ENCODE results near the gene DENND1A.

DENND1A gene

GRCh38 chr9:123509646-123510045 lies 420.3 kb downstream of the DENND1A start:
- no peak overlapping the region for H3K9ac ChIP-seq (ENCODE audit: low read length)
- no peak overlapping the region for H3K27ac ChIP-seq (ENCODE audit: low read depth, low read length)
- no peaks in the 10 kb centered on the region for H3K36me3 ChIP-seq (ENCODE audit: low read length)
- no peaks in the 10 kb centered on the region for H3K9me2 ChIP-seq (replicated peaks; ENCODE audit: insufficient read depth, low read length)
- no peak overlapping the region for H3K4me2 ChIP-seq (ENCODE audit: low read depth, low read length, poor library complexity, severe bottlenecking)
- no peaks in the 10 kb centered on the region for H3F3A ChIP-seq (ENCODE audit: insufficient read depth)
- no peaks in the 10 kb centered on the region for H3K9me3 ChIP-seq (ENCODE audit: insufficient read depth, low read length)
- TF ChIP-seq EZH2phosphoT487 (conservative IDR thresholded peaks at IDR 0.05; ENCODE audit: low read length) (no peak), CTCF (IDR thresholded peaks at IDR 0.05; ENCODE audit: insufficient read depth, low read length, poor library complexity, severe bottlenecking) (no peak)
- no peaks in the 10 kb centered on the region for H3K27me3 ChIP-seq (ENCODE audit: low read length)
- H4K20me1 ChIP-seq (ENCODE audit: low read depth, low read length): no peaks in the 10 kb centered on the region
- no peak overlapping the region for H3K4me3 ChIP-seq (ENCODE audit: insufficient read depth, low read length, poor library complexity, severe bottlenecking)
- H2AFZ ChIP-seq (ENCODE audit: low read depth, low read length, severe bottlenecking): no peak overlapping the region
- H3K79me2 ChIP-seq (ENCODE audit: insufficient read depth, low read length): no peaks in the 10 kb centered on the region

- H3K79me2 ChIP-seq (ENCODE audit: insufficient read depth, low read length): no peaks in the 10 kb centered on the region
- no peaks in the 10 kb centered on the region for H3F3A ChIP-seq (ENCODE audit: insufficient read depth)
- H2AFZ ChIP-seq (ENCODE audit: low read depth, low read length, severe bottlenecking): no peak overlapping the region
- no peak for TF ChIP-seq CTCF (IDR thresholded peaks at IDR 0.05; ENCODE audit: insufficient read depth, low read length, poor library complexity, severe bottlenecking)
- TF ChIP-seq EZH2phosphoT487 (conservative IDR thresholded peaks at IDR 0.05; ENCODE audit: low read length): no peak
- no peaks in the 10 kb centered on the region for H4K20me1 ChIP-seq (ENCODE audit: low read depth, low read length)
- no peak overlapping the region for H3K9ac ChIP-seq (ENCODE audit: low read length)
- H3K27me3 ChIP-seq (ENCODE audit: low read length): no peaks in the 10 kb centered on the region
- no peaks in the 10 kb centered on the region for H3K9me2 ChIP-seq (replicated peaks; ENCODE audit: insufficient read depth, low read length)
- no peaks in the 10 kb centered on the region for H3K36me3 ChIP-seq (ENCODE audit: low read length)
- H3K9me3 ChIP-seq (ENCODE audit: insufficient read depth, low read length): no peaks in the 10 kb centered on the region
- no peak overlapping the region for H3K4me3 ChIP-seq (ENCODE audit: insufficient read depth, low read length, poor library complexity, severe bottlenecking)
- no peak overlapping the region for H3K4me2 ChIP-seq (ENCODE audit: low read depth, low read length, poor library complexity, severe bottlenecking)
- H3K27ac ChIP-seq (ENCODE audit: low read depth, low read length): no peak overlapping the region
These were observed 421.9 kb downstream of the DENND1A start for GRCh38 chr9:123508048-123508447.

- H3K36me3 ChIP-seq (ENCODE audit: low read length): no peaks in the 10 kb centered on the region
- H3F3A ChIP-seq (ENCODE audit: insufficient read depth): no peaks in the 10 kb centered on the region
- H2AFZ ChIP-seq (ENCODE audit: low read depth, low read length, severe bottlenecking): no peak overlapping the region
- no peak for TF ChIP-seq CTCF (IDR thresholded peaks at IDR 0.05; ENCODE audit: insufficient read depth, low read length, poor library complexity, severe bottlenecking)
- no peak for TF ChIP-seq EZH2phosphoT487 (conservative IDR thresholded peaks at IDR 0.05; ENCODE audit: low read length)
- H3K4me3 ChIP-seq (ENCODE audit: insufficient read depth, low read length, poor library complexity, severe bottlenecking): no peak overlapping the region
- H3K27me3 ChIP-seq (ENCODE audit: low read length): no peaks in the 10 kb centered on the region
- H3K79me2 ChIP-seq (ENCODE audit: insufficient read depth, low read length): no peaks in the 10 kb centered on the region
- H3K27ac ChIP-seq (ENCODE audit: low read depth, low read length): no peak overlapping the region
- no peak overlapping the region for H3K9ac ChIP-seq (ENCODE audit: low read length)
- no peaks in the 10 kb centered on the region for H3K9me3 ChIP-seq (ENCODE audit: insufficient read depth, low read length)
- H4K20me1 ChIP-seq (ENCODE audit: low read depth, low read length): no peaks in the 10 kb centered on the region
- H3K4me2 ChIP-seq (ENCODE audit: low read depth, low read length, poor library complexity, severe bottlenecking): no peak overlapping the region
- no peaks in the 10 kb centered on the region for H3K9me2 ChIP-seq (replicated peaks; ENCODE audit: insufficient read depth, low read length)
These were observed 424.4 kb downstream of the DENND1A start for GRCh38 chr9:123505496-123505895.

All from SU-DHL-6 (cell line).